Right renal pelvis (tissue), 4 donors: ENCODE results near the gene MGAT5B. TPM values are rescaled to one million over a fixed set of nuclear protein-coding genes. Genes with fewer than 3 reads are reported as not detected.
"Not testable (repeated sequence)": the region's sequence is repeated elsewhere in the genome, so short reads cannot be mapped to it uniquely, and the experiment has no call there.

ENCODE experiments used
- DNase-seq, 4 donors: peaks; one replicate each; pipeline ENCODE4 v3.0.0-alpha.2; 2013; ENCODE audit warnings: low read depth in 4 of 4, low spot score in 3 of 4, missing footprints in 1 of 4
- polyA plus RNA-seq, 4 donors: library from polyadenylated mRNA; unstranded; fragments of 120-200 nt; gene quantifications; one replicate each; pipeline ENCODE4 v1.2.1, GENCODE V29; 2013; ENCODE audit not compliant: insufficient read length in 4 of 4

Gene MGAT5B
- polyA plus RNA-seq = 1 to 10 TPM; 1.4 to 2.4 (median 1.6) TPM

GRCh38 chr17:76868176-76868668, at the start of gene MGAT5B:
TSS of gene MGAT5B (plus strand) at chr17:76868404. CDS start at chr17:76869030, 626 bp downstream.
- DNase-seq = peak; percentile 67 to 76 (median 70)

DNA sequence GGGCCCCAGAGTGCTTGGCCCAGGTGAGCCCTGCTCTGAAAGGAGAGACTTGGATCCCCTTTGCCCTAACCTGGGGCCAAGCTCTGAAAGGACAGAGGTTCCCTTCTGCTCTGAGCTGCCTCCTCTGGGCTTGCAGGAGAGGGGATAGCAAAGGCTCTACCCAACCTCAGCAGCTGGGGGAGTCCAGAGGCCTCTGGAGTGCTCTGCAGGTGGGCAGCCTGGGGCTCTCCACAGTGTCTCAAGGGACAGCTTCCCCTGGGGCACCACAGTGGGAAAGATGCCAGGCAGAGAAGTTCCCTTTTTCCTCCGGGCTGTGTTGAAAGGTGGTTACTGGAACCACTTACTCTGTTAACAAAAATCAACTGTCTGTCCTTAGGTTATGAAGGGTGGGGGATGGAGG, 48.2 kb upstream of the MGAT5B start:
- DNase-seq = no peak

GRCh38 chr17:76820561-76820960, 47.6 kb upstream of the MGAT5B start:
- no peak for DNase-seq

- no peak for DNase-seq
These were observed 45.9 kb upstream of the MGAT5B start for GRCh38 chr17:76822184-76822778.

GRCh38 chr17:76824093-76824492, 44.1 kb upstream of the MGAT5B start:
- peak in 1 of 4 donors; percentile 65 for DNase-seq

- DNase-seq = no peak
These were observed 41.7 kb upstream of the MGAT5B start for GRCh38 chr17:76826330-76827068.

- no peak for DNase-seq
These were observed 40.5 kb upstream of the MGAT5B start for GRCh38 chr17:76827736-76828135.

- no peak for DNase-seq
These were observed 37.1 kb upstream of the MGAT5B start for GRCh38 chr17:76830987-76831715.

DNA sequence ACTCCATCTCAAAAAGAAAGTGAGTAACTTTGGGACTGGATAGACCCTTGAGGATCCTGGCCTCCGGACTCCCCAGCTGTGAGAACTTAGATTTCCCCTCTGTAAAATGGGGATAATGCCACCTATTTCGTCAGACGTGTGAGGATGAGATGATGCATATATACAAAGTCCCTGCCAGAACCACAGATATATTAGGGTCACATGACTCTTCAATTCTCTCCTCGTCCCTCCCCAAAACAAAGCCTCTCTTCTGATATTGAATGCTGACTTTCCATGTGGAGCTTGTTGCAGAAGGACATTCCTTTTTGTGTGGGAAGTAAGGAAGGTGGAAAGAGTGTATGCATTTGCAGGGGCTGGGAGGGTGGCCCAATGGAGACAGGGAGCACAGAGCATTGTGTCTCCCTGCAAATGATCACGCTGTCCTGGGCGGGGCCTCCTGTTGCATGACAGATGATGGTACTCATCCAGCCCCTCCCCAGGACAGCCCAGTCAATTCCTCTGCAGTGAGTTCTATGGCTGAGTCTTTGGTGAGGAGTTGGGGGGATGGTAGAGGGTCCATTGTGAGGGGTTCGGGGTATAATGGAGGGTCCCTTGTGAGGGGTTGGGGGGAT, 35.1 kb upstream of the MGAT5B start:
- no peak for DNase-seq

DNA sequence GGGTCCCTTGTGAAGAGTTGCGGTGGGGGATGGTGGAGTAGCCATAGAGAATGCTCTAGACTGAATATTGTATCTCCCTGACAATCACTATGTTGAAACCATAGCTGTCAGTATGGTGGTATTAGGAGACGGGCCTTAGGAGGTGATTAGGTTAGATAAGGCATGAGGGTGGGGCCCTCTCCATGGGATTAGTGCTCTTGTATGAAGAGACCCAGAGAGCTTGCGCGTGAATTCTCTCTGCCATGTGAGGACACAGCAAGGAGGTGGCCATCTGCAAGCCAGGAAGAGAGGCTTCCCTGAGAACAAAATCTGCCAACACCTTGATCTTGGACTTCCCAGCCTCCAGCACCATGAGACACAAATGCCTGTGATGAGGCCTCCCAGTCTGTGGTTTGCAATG, 34.5 kb upstream of the MGAT5B start:
- DNase-seq = no peak

GRCh38 chr17:76834870-76835269, 33.3 kb upstream of the MGAT5B start:
- no peak for DNase-seq

DNA sequence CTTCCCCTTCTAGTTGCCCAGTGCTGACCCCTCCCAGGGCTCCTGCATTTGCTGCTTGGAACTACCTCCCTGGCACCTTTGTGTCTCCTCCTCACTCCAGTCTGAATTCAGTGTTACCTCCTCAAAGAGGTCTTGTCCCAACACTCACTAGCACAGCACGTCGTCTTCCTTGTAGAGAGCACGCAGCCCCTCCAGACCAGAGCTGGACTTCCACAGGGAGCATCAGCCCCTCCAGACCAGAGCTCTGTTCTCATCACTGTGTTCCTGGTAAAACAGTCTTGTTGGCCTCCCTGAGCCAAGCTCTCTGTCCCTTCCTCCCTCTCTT, 27.8 kb upstream of the MGAT5B start:
- DNase-seq = no peak

DNA sequence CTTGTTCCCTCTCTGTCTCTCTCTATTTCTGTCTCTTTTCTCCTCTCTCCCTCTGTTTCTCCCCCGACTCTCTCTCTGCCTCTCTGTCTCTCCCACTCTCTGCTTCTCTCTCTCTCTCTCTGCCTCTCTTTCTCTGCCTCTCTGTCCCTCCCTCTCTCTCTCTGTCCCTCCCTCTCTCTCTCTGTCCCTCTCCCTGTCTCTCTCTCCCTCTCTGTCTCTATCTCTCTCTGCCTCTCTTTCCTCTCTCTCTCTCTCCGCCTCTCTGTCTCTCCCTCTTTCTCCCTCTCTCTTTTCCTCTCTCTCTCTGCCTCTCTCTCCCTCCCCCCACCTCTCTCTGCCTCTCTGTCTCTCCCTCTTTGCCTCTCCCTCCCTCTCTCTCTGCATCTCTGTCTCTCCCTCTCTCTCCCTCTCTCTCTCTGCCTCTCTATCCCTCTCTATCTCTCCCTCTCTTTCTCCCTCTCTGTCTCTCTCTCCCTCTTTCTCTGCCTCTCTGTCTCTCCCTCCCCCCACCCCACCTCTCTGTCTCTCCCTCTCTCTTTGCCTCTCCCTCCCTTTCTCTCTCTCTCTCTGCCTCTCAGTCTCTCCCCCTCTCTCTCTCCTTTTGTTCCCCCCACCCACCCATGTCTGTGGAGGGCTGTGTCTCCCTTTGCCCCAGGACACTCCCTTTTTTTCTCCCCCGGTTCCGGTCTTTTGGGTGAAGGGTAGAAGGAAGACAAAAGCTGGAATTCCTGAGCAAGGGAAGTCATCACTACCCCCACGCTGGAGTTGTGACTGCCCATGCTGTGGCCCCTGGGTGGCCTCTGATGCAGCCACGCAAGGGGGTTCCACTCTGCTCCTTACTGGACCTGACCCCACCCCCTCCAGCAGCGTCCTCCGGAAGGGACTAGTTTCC, 27.1 kb upstream of the MGAT5B start:
- no peak for DNase-seq

DNA sequence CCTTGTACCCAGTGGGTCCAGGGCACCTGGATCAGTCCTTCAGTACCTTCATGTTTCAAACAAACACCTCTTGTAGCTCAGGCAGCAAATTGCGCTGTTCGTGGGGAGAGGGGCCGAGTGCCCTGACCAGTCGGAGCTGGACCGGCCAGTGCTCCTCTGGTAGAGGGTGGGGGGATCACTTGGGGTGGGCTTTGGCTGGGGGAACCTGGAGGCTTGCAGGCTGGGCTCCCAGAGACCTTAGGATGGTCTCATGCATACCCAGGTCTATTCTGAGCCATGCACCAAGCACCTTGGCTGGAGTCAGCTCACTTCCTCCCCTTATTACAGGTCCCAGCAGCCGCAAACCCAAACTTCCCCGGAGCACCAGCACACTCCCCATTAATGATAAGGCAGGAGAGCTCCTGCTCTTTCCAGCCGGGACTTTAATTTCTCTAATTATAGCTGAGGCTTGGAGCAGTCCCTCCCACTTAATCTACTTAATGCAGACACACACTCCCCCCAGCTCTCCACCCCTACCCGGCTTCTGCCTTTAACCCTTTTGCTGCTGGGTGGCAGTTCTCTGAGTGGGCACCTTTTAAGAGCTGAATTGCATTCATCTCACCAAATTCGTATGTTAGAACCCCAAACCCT, 26.3 kb upstream of the MGAT5B start:
- DNase-seq = no peak

GRCh38 chr17:76843068-76843467, 25.1 kb upstream of the MGAT5B start:
- not testable (repeated sequence) for DNase-seq

GRCh38 chr17:76843703-76844484, 24.3 kb upstream of the MGAT5B start:
- DNase-seq = no peak

DNA sequence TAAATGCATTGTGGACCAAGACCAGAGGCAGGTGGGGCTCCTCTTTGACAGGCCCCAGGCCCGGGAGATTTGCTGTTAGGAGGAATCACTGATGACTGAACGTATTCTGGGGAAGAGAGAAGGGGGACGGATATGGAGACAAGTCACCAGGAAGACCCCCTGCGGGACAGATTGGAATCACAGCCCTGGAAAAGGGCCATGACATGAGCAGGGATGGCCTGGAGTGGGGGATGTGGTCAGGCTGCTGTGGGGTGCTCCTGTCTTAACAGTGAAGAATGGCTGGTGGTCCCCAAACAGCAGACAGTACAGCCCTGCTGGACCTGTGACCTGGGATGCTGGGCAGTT, 23.7 kb upstream of the MGAT5B start:
- no peak for DNase-seq

GRCh38 chr17:76844846-76845245, 23.4 kb upstream of the MGAT5B start:
- DNase-seq = no peak

DNA sequence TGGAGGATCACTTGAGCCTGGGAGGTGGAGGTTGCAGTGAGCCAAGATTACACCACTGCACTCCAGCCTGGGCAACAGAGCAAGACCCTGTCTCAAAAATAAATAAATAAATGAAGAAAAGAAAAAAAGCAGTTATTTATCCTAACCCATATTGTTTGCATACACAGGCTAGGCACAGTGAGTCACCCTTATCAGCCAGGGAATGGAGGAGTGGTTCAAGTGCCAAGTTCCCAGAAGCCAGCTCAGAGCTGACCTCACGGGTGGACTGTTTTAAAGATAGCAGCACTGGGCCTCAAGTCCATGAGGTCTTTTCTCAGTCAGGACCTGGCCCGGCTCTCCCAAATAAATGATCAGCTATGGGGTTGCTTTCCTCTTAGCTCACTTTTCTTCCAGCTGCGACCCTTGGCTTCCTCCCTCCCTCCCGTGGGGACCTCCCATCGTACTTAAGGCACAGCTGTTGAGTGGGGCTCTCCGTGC, 22.6 kb upstream of the MGAT5B start:
- no peak for DNase-seq
